ENCODE data around the gene NAP1L1. TPM values are rescaled to one million over a fixed set of nuclear protein-coding genes. Genes with fewer than 3 reads are reported as not detected.

NAP1L1 gene
- total RNA-seq, 2 experiments from 2014 or later: 938 to 984 TPM

GRCh38 chr12:76047060-76047459 lies 37.4 kb downstream of the NAP1L1 start:
- ChIA-PET CTCF (interaction anchor here (1.0 kb wide), 1 partner anchor 38 kb away, joined by 3 read pairs; no protein-coding TSS in a partner anchor), POLR2A (interaction anchor here (0.6 kb wide), 1 partner anchor 134 kb away, joined by 3 read pairs; no protein-coding TSS in a partner anchor)

GRCh38 chr12:76043377-76043776 lies 41.1 kb downstream of the NAP1L1 start:
- ChIA-PET POLR2A (no interaction called here), CTCF (no interaction called here)

- ChIA-PET CTCF (no interaction called here), POLR2A (no interaction called here)
Measured at GRCh38 chr12:76042147-76042546, 42.3 kb downstream of the NAP1L1 start.

GRCh38 chr12:76041406-76041805 lies 43.1 kb downstream of the NAP1L1 start:
- POLR2A ChIA-PET: no interaction called here
- CTCF ChIA-PET: interaction anchor here (1.0 to 1.2 kb wide), 2 partner anchors 9 to 515 kb away, joined by 3 read pairs; partner anchors contain the start of gene PHLDA1

GRCh38 chr12:76040461-76040860 lies 44.0 kb downstream of the NAP1L1 start:
- CTCF ChIA-PET: interaction anchor here (0.7 to 1.2 kb wide), 3 partner anchors 8 to 514 kb away, joined by 3 read pairs; partner anchors contain the start of gene PHLDA1

GRCh38 chr12:76038176-76038575 lies 46.3 kb downstream of the NAP1L1 start:
- ChIA-PET POLR2A (interaction anchor here (1.6 kb wide), 1 partner anchor 310 kb away, joined by 3 read pairs; the partner anchor contains the start of gene BBS10), CTCF (no interaction called here)

More at GRCh38 chr12:76040461-76040860, 44.0 kb downstream of the NAP1L1 start:
- POLR2A ChIA-PET: interaction anchor here (1.1 kb wide), 1 partner anchor 10 kb away, joined by 3 read pairs; no protein-coding TSS in a partner anchor

GRCh38 chr12:76037130-76038103 lies 47.1 kb downstream of the NAP1L1 start:
- CTCF ChIA-PET: interaction anchor here (0.6 to 1.4 kb wide), 7 partner anchors 21 to 510 kb away, joined by 3 to 8 read pairs (median 3); no protein-coding TSS in a partner anchor
- POLR2A ChIA-PET: interaction anchor here (1.6 kb wide), 1 partner anchor 311 kb away, joined by 3 read pairs; the partner anchor contains the start of gene BBS10

- ChIA-PET POLR2A (no interaction called here), CTCF (interaction anchor here (0.5 to 1.1 kb wide), 2 partner anchors 117 to 508 kb away, joined by 3 to 4 read pairs; no protein-coding TSS in a partner anchor)
Measured at GRCh38 chr12:76035045-76035444, 49.4 kb downstream of the NAP1L1 start.

GRCh38 chr12:76033081-76034011 lies 51.1 kb downstream of the NAP1L1 start:
- ChIA-PET CTCF (interaction anchor here (3.0 kb wide), 1 partner anchor 506 kb away, joined by 10 read pairs; no protein-coding TSS in a partner anchor), POLR2A (interaction anchor here (0.6 to 4.8 kb wide), 6 partner anchors 12 to 552 kb away, joined by 3 to 75 read pairs (median 5); no protein-coding TSS in a partner anchor)

GRCh38 chr12:76032043-76032981 lies 52.2 kb downstream of the NAP1L1 start:
- CTCF ChIA-PET: interaction anchor here (0.5 to 3.0 kb wide), 11 partner anchors 9 to 524 kb away, joined by 3 to 19 read pairs (median 5); partner anchors contain the start of gene KRR1
- POLR2A ChIA-PET: interaction anchor here (0.5 to 4.8 kb wide), 18 partner anchors 11 to 551 kb away, joined by 3 to 75 read pairs (median 4); partner anchors contain the start of genes KRR1 and NAP1L1

- CTCF ChIA-PET: interaction anchor here (0.5 to 3.0 kb wide), 14 partner anchors 9 to 524 kb away, joined by 3 to 19 read pairs (median 4); partner anchors contain the start of gene KRR1
- POLR2A ChIA-PET: interaction anchor here (0.5 to 4.8 kb wide), 17 partner anchors 10 to 520 kb away, joined by 3 to 75 read pairs (median 4); partner anchors contain the start of genes KRR1 and NAP1L1
Measured at GRCh38 chr12:76031414-76032042, 53.0 kb downstream of the NAP1L1 start, which contains the start of gene PHLDA1. Gene PHLDA1 (minus strand): TSS chr12:76031776.

GRCh38 chr12:76031081-76031413 lies 53.4 kb downstream of the NAP1L1 start:
- POLR2A ChIA-PET: interaction anchor here (0.5 to 4.8 kb wide), 15 partner anchors 10 to 520 kb away, joined by 3 to 75 read pairs (median 4); partner anchors contain the start of gene KRR1
- CTCF ChIA-PET: interaction anchor here (1.0 to 3.0 kb wide), 12 partner anchors 10 to 523 kb away, joined by 3 to 19 read pairs (median 5); partner anchors contain the start of gene KRR1

GRCh38 chr12:76030341-76031080 lies 54.0 kb downstream of the NAP1L1 start:
- CTCF ChIA-PET: interaction anchor here (1.1 to 3.0 kb wide), 11 partner anchors 9 to 523 kb away, joined by 3 to 19 read pairs (median 5); partner anchors contain the start of gene KRR1

GRCh38 chr12:76029982-76030340 lies 54.5 kb downstream of the NAP1L1 start:
- POLR2A ChIA-PET: interaction anchor here (0.6 to 4.8 kb wide), 5 partner anchors 9 to 95 kb away, joined by 3 to 75 read pairs (median 21); no protein-coding TSS in a partner anchor
- CTCF ChIA-PET: interaction anchor here (1.3 to 3.0 kb wide), 6 partner anchors 9 to 503 kb away, joined by 3 to 19 read pairs (median 5); no protein-coding TSS in a partner anchor

More at GRCh38 chr12:76030341-76031080, 54.0 kb downstream of the NAP1L1 start:
- POLR2A ChIA-PET: interaction anchor here (0.5 to 4.8 kb wide), 13 partner anchors 9 to 519 kb away, joined by 3 to 75 read pairs (median 4); partner anchors contain the start of gene KRR1

- CTCF ChIA-PET: no interaction called here
- POLR2A ChIA-PET: no interaction called here
Measured at GRCh38 chr12:76028571-76029277, 55.8 kb downstream of the NAP1L1 start.

Data from activated CD8-positive, alpha-beta memory T cell treated with anti-CD3 and anti-CD28 coated beads for 36 hours (primary cell).